ENCODE results near the gene FRMD6. TPM values are rescaled to one million over a fixed set of nuclear protein-coding genes. Genes with fewer than 3 reads are reported as not detected.
A peak's percentile ranks its signal among the peaks of the same experiment; 100 is the strongest.

The FRMD6 gene
- total RNA-seq, 1 experiment from 2014 or later: 9.6 TPM

DNA sequence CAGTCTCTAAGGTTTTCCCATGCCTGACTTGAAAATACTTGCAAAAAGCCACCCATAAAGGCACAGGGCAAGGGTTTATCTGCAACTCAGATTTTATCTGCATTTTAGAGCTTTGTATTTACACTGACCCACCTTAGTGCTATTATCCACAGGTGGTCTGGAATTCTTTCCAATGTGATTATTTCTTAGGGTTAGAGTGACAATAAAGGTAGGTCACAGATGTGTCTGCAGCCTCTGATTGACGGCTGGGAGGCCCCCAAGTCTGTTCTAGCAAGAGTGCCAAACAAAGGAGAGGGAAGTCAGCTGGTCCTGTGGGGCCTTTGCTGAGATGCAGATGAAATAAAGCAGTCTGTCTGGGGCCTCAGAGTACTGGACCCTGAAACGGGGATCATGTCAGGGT is 64.0 kb downstream of the FRMD6 start:
- Histone ChIP-seq H3K79me2 (ENCODE audit: insufficient read depth, low read length) (no peaks in the 10 kb centered on the region), H2BK5ac (ENCODE audit: insufficient read length, low read length) (no peak overlapping the region), H2BK120ac (ENCODE audit: low read depth, low read length, poor library complexity, severe bottlenecking) (no peak overlapping the region), H3K23me2 (ENCODE audit: insufficient read length, low read depth, low read length, poor library complexity, severe bottlenecking) (no peaks in the 10 kb centered on the region), H3K18ac (ENCODE audit: insufficient read length, low read depth, low read length) (no peak overlapping the region), H3K4me1 (ENCODE audit: insufficient read depth, low read length) (no peaks in the 10 kb centered on the region), H4K20me1 (ENCODE audit: control insufficient read depth, insufficient read depth, insufficient read length) (no peaks in the 10 kb centered on the region), H2AFZ (ENCODE audit: low read length) (no peak overlapping the region), H4K8ac (replicated peaks; ENCODE audit: insufficient read length, low read depth, low read length) (no peak overlapping the region), H2AK5ac (ENCODE audit: insufficient read length, low read length) (no peak overlapping the region), H3K4ac (ENCODE audit: low read depth, low read length) (no peak overlapping the region), H4K5ac (ENCODE audit: insufficient read length, low read depth, low read length) (no peak overlapping the region), H3K27ac (ENCODE audit: insufficient read length, low read depth, low read length) (no peak overlapping the region), H2BK15ac (ENCODE audit: low read depth, low read length) (no peak overlapping the region), H2BK12ac (ENCODE audit: insufficient read length, low read depth, low read length) (no peak overlapping the region), H3K23ac (ENCODE audit: insufficient read length, low read depth, low read length) (no peak overlapping the region), H3K79me1 (ENCODE audit: insufficient read depth, low read depth, low read length, poor library complexity, severe bottlenecking) (no peaks in the 10 kb centered on the region), H3K14ac (ENCODE audit: insufficient read depth, low read length) (no peak overlapping the region), H3K9me3 (ENCODE audit: control insufficient read depth, low read depth, low read length) (no peaks in the 10 kb centered on the region), H3K27me3 (ENCODE audit: insufficient read depth, low read length) (no peaks in the 10 kb centered on the region), H3K56ac (ENCODE audit: insufficient read length, low read depth, low read length) (no peak overlapping the region), H3T11ph (ENCODE audit: low read length) (no peak overlapping the region), H2BK20ac (ENCODE audit: low read depth, low read length, poor library complexity, severe bottlenecking) (no peak overlapping the region), H3K9ac (ENCODE audit: extremely low read depth, insufficient read length, low read length) (no peak overlapping the region), H4K91ac (ENCODE audit: insufficient read length, low read depth, low read length) (no peak overlapping the region), H3K4me2 (ENCODE audit: insufficient read depth, insufficient read length, low read length) (no peak overlapping the region)
- WGBS (ENCODE audit: extremely low coverage, insufficient read length, low lambda C conversion rate): no CpG with 5 or more reads among the region's 2 CpGs
- Mint-ChIP-seq H3K9me3 (no peaks in the 10 kb centered on the region), H3K27ac (0 out of 7 replicates have a peak overlapping the region, but pooled peaks of 2 of the 3 experiments have one; percentile 25 to 31), H3K4me1 (peaks cover 28 to 29% of the 10 kb centered on the region in 2 experiments), H3K27me3 (ENCODE audit: low read depth) (no peaks in the 10 kb centered on the region), H3K4me3 (no peak overlapping the region), H3K36me3 (ENCODE audit: insufficient read depth in 1 of 3, low read depth in 3 of 3) (peaks cover 3 to 13% (median 4%) of the 10 kb centered on the region in 3 experiments; a peak in 6 of 7 replicates)
- TF ChIP-seq, protein P1, sequence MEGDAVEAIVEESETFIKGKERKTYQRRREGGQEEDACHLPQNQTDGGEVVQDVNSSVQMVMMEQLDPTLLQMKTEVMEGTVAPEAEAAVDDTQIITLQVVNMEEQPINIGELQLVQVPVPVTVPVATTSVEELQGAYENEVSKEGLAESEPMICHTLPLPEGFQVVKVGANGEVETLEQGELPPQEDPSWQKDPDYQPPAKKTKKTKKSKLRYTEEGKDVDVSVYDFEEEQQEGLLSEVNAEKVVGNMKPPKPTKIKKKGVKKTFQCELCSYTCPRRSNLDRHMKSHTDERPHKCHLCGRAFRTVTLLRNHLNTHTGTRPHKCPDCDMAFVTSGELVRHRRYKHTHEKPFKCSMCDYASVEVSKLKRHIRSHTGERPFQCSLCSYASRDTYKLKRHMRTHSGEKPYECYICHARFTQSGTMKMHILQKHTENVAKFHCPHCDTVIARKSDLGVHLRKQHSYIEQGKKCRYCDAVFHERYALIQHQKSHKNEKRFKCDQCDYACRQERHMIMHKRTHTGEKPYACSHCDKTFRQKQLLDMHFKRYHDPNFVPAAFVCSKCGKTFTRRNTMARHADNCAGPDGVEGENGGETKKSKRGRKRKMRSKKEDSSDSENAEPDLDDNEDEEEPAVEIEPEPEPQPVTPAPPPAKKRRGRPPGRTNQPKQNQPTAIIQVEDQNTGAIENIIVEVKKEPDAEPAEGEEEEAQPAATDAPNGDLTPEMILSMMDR (conservative IDR thresholded peaks at IDR 0.05): no peak
- DNase-seq: no peak

All from H9 (cell line).